Thymus (tissue), 2 donors: ENCODE measurements around the gene KRT81. TPM values are rescaled to one million over a fixed set of nuclear protein-coding genes. Genes with fewer than 3 reads are reported as not detected.

Experiments
- polyA plus RNA-seq: library from polyadenylated mRNA; stranded (reverse); fragments of 200-250 nt; gene quantifications from one replicate; pipeline ENCODE4 v1.2.3, GENCODE V29; 2013
- total RNA-seq: library from RNA; stranded (reverse); fragments of 120-200 nt; gene quantifications from one replicate; pipeline ENCODE4 v1.2.4, GENCODE V29; 2013
- donor health status: healthy.

Gene KRT81
- total and polyA plus RNA-seq, 2 donors: 0.19 to 3.7 TPM

Other genes with a start within 250 kb of the KRT81 start
- 10.4 TPM for gene NR4A1, start 240.1 kb downstream of the KRT81 start, total RNA-seq
- gene NR4A1, start 240.1 kb downstream of the KRT81 start, polyA plus RNA-seq: 106 TPM
- gene ATG101, start 221.6 kb downstream of the KRT81 start, total RNA-seq: 43.3 TPM
- 36.7 TPM for gene ATG101, start 221.6 kb downstream of the KRT81 start, polyA plus RNA-seq
- 0.42 TPM for gene SMIM41, start 211.8 kb downstream of the KRT81 start, total RNA-seq
- gene SMIM41, start 211.8 kb downstream of the KRT81 start, polyA plus RNA-seq: 0.14 TPM
- 0.14 TPM for gene KRT80, start 99.5 kb downstream of the KRT81 start, total RNA-seq
- gene KRT80, start 99.5 kb downstream of the KRT81 start, polyA plus RNA-seq: 4.8 TPM
- 2.8 TPM for gene KRT7, start 58.3 kb downstream of the KRT81 start, total RNA-seq
- gene KRT7, start 58.3 kb downstream of the KRT81 start, polyA plus RNA-seq: 34.7 TPM
- gene KRT86, start 16.9 kb downstream of the KRT81 start, total RNA-seq: 0.42 TPM
- gene KRT86, start 16.9 kb downstream of the KRT81 start, polyA plus RNA-seq: 1.4 TPM
- gene KRT83, start 29.9 kb upstream of the KRT81 start, total RNA-seq: 0.33 TPM
- 1.0 TPM for gene KRT83, start 29.9 kb upstream of the KRT81 start, polyA plus RNA-seq
- gene KRT85, start 75.9 kb upstream of the KRT81 start, total RNA-seq: 0.24 TPM
- gene KRT85, start 75.9 kb upstream of the KRT81 start, polyA plus RNA-seq: 0.59 TPM
- 0.94 TPM for gene KRT84, start 94.1 kb upstream of the KRT81 start, total RNA-seq
- 2.5 TPM for gene KRT84, start 94.1 kb upstream of the KRT81 start, polyA plus RNA-seq
- gene KRT82, start 114.8 kb upstream of the KRT81 start, total RNA-seq: 0.05 TPM
- 0.34 TPM for gene KRT82, start 114.8 kb upstream of the KRT81 start, polyA plus RNA-seq
- 0.14 TPM for gene KRT75, start 142.8 kb upstream of the KRT81 start, total RNA-seq
- gene KRT75, start 142.8 kb upstream of the KRT81 start, polyA plus RNA-seq: 6.8 TPM
- gene KRT6B, start 160.6 kb upstream of the KRT81 start, total RNA-seq: 0.61 TPM
- gene KRT6B, start 160.6 kb upstream of the KRT81 start, polyA plus RNA-seq: 30.7 TPM
- gene KRT6C, start 182.3 kb upstream of the KRT81 start, total RNA-seq: 0.28 TPM
- 23.5 TPM for gene KRT6C, start 182.3 kb upstream of the KRT81 start, polyA plus RNA-seq
- gene KRT6A, start 201.7 kb upstream of the KRT81 start, total RNA-seq: 14.4 TPM
- 671 TPM for gene KRT6A, start 201.7 kb upstream of the KRT81 start, polyA plus RNA-seq
- gene KRT5, start 228.9 kb upstream of the KRT81 start, total RNA-seq: 326 TPM
- 1,023 TPM for gene KRT5, start 228.9 kb upstream of the KRT81 start, polyA plus RNA-seq